GM18861 (cell line): ENCODE results near the gene FOLR1.

Source experiments
- ATAC-seq: cut with Tn5 transposase; IDR thresholded peaks from one replicate; pipeline ENCODE4 v1.9.1; 2021; ENCODE audit not compliant: unreplicated experiment

The FOLR1 gene

DNA sequence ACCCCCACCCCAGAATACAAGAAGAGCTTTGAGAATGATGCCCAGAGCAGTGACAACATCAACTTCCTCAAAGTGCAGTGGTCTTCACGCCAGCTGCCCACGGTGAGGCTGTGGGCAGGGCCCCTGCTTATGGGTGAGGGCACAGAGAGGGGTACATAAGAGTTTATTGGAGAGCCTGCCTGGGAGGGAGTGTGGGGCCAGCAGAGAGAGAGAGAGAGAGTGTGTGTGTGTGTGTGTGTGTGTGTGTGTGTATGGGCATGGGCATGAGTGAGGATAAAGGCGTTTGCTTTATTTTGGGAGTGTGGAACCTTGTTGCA is 42.5 kb downstream of the FOLR1 start:
- ATAC-seq = no peak

DNA sequence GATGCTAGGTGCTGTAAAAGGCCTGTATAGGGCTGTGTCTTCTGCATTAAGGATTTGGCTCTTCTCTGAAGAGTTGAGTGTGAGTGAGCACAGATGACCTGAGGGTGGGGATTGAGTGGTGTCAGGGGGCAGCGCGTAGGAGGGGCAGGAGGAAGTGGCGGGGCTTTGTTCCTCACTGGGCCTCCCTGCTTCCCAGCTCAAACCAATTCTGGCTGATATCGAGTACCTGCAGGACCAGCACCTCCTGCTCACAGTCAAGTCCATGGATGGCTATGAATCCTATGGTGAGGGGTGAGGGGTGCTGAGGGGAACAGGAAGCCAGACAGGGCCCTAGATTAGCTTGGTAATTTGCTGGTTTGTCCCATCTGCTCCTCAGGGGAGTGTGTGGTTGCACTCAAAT is 43.0 kb downstream of the FOLR1 start:
- ATAC-seq = no peak

DNA sequence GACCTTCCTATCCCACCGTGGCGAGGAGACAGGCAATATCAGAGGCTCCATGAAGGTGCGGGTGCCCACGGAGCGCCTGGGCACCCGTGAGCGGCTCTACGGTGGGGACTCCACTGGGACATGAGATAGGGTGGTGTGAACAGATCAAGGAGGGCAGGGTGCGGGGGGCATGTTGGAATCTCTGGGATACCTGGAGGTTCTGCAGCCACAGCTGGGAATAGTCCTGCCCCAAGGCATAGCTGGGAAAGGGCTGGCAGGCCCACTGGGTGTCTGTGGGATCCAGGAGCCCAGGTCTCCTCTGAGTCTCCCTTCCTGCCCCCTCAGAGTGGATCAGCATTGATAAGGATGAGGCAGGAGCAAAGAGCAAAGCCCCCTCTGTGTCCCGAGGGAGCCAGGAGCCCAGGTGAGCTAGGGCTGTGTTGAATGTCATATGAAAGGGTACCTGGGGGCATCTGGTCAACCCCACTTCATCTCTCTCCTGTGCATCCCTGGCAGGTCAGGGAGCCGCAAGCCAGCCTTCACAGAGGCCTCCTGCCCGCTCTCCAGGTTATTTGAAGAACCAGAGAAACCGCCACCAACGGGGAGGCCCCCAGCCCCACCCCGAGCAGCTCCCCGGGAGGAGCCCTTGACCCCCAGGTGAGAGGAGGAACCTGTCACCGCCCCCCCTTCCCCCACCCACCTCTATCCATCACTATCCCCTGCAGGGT is 43.6 kb downstream of the FOLR1 start:
- ATAC-seq = no peak

DNA sequence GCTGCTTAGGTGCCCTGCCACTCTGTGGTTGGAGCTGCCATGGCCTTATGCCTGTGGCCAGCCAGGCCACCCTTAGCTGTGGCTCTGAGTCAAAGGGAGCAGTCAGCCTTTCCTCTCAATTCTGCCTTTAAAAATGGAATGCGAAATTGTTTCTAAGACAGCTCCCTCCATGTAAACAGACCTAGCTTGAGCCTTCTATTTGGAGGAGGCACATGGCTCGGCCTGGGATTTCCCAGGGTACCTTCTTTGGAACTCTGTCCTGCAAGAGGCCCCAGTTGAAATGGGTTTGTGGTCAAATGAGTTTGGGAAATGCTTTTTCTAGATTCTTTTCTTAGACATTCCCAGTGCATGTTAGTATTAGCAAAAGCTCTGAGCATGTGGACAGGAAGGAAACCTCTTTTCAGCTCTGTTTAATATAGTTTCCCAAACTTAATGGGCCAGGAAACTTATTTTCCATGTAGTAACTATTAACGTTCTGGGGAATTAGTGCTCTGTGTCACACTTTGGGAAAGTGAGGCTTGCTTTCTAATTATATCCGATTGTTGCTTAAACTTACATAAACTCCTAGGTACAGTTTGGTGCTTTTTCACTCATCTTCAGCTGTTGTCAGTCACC is 44.2 kb downstream of the FOLR1 start:
- ATAC-seq = no peak

DNA sequence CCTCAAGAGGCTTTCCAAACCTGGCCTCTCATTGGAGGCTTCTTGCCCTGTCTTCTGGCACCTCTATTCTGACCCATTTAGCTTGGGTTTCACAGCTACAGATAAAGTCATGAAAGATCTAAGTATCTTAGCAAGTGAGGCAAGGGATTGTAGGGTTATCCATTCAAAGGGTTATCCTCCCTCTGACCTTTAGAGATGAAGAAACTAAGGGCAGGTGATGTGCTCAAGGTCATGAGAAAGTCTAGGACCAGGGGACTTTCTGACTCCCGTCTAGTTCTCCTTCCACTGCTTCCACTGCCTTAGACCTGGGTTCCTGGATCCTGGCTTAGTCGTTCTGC is 44.8 kb downstream of the FOLR1 start:
- no peak for ATAC-seq

DNA sequence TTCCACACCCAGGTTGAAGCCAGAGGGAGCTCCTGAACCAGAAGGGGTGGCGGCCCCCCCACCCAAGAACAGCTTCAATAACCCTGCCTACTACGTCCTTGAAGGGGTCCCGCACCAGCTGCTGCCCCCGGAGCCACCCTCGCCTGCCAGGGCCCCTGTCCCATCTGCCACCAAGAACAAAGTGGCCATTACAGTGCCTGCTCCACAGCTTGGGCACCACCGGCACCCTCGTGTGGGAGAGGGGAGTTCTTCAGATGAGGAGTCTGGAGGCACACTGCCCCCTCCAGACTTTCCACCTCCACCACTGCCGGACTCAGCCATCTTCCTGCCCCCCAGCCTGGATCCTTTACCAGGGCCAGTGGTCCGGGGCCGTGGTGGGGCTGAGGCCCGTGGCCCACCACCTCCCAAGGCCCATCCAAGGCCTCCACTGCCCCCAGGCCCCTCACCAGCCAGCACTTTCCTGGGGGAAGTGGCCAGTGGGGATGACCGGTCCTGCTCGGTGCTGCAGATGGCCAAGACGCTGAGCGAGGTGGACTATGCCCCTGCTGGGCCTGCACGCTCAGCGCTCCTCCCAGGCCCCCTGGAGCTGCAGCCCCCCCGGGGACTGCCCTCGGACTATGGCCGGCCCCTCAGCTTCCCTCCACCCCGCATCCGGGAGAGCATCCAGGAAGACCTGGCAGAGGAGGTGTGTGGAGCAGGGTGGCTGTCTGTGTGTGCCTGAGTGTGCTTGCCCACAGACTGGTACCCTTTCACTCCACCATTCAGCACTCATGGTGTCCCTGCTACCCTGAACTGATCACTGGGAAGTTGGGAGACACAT is 45.4 kb downstream of the FOLR1 start:
- no peak for ATAC-seq

- ATAC-seq = no peak
Measured at GRCh38 chr11:72238040-72238450, 46.1 kb downstream of the FOLR1 start.

- no peak for ATAC-seq
Measured at GRCh38 chr11:72238492-72239312, 46.8 kb downstream of the FOLR1 start.

DNA sequence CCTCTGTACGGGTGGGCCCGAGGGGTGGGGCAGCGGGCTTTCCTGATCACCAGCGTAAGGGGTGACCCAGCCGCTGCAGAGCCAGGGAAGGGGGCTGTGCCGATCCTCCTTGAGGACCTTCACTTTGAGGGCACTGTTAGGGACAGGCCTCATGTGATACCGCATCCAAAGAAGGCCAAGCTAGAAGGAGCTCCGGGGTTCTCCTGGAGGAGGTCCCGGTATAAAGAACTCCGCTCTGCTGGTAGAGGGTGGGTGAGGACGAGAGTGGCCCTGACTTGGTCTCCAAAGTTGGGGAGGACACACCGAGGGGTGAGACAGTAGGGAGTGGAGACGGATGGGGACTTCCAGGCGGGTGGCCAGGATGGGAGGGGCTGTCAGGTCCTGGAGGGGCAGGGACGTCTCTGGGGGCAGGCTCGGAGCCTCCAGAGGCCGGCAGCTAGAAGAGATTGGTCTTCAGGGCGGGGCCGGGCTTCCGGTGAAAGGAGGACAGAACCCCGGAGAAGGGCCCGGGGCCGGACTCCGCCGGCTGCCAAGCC is 47.4 kb downstream of the FOLR1 start:
- ATAC-seq = no peak

- no peak for ATAC-seq
Measured at GRCh38 chr11:72239849-72240460, 48.0 kb downstream of the FOLR1 start.

- ATAC-seq = no peak
Measured at GRCh38 chr11:72240461-72241290, 48.7 kb downstream of the FOLR1 start.

DNA sequence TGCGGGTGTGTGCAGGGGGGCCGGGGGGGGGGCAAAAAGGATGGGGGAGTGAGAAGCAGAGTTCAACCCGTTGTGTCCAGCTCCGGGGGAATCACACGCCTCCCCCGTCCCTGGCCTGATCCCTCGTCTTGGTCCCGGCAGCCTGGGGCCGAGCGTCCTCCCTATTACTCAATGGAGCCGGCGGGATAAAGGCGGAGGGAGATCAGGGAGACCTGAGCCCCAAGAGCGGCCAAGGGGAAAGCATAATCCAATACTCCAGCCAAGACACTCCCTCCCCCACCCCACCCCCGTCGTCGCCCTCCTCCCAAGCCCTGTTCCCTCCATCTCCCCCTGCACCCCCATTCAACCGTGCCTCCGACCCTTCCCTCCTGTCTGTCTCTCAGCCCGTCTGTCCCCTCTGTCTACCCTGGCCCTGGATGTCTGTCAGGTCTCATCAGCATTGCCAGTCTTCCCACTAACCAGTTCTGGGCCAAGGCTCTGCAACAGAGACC is 49.4 kb downstream of the FOLR1 start:
- no peak for ATAC-seq

- ATAC-seq = no peak
Measured at GRCh38 chr11:72242141-72242540, 50.2 kb downstream of the FOLR1 start.

GRCh38 chr11:72243173-72244059 is 51.5 kb downstream of the FOLR1 start:
- ATAC-seq = no peak

- ATAC-seq = no peak
Measured at GRCh38 chr11:72244060-72244360, 52.1 kb downstream of the FOLR1 start, which contains the start of gene PHOX2A. Gene PHOX2A, minus strand, starts transcription at chr11:72244176. Its CDS starts 172 bp downstream, at chr11:72244004.

GRCh38 chr11:72244361-72245262 is 52.7 kb downstream of the FOLR1 start:
- no peak for ATAC-seq

GRCh38 chr11:72245263-72245816 is 53.4 kb downstream of the FOLR1 start:
- no peak for ATAC-seq
